HUES64 (cell line): Measurements from ENCODE around the gene XRRA1.

Source experiments
- H3K27ac ChIP-seq: 2 replicates; pipeline ENCODE4 v1.7.0; 2013; ENCODE audit warnings: low read depth, low read length, inconsistent platforms
- H3K27me3 ChIP-seq: 2 replicates; pipeline ENCODE4 v1.6.1; 2013; ENCODE audit warnings: mild to moderate bottlenecking, low read length; ENCODE audit not compliant: insufficient read depth
- H3K36me3 ChIP-seq: 2 replicates; pipeline ENCODE4 v1.6.1; 2013; ENCODE audit warnings: mild to moderate bottlenecking, low read length; ENCODE audit not compliant: insufficient read depth
- H3K4me1 ChIP-seq: 2 replicates; pipeline ENCODE4 v1.6.1; 2013; ENCODE audit warnings: mild to moderate bottlenecking, low read length, moderate library complexity; ENCODE audit not compliant: insufficient read depth
- H3K4me3 ChIP-seq: 2 replicates; pipeline ENCODE4 v1.5.1; 2013; ENCODE audit warnings: mild to moderate bottlenecking, low read length, moderate library complexity
- H3K9ac ChIP-seq: 2 replicates; pipeline ENCODE4 v1.6.1; 2013; ENCODE audit warnings: mild to moderate bottlenecking, low read depth, low read length
- H3K9me3 ChIP-seq: 2 replicates; pipeline ENCODE4 v1.6.1; 2013; ENCODE audit warnings: low read depth, low read length; ENCODE audit not compliant: insufficient read depth
- WGBS: fragments of 150-250, 120-280 bp; methylation state at CpG from one replicate; pipeline ENCODE4 v1.1.7; 2013; ENCODE audit warnings: missing lambda C conversion rate; 5-methylcytosine and 5-hydroxymethylcytosine counted together

The XRRA1 gene

DNA sequence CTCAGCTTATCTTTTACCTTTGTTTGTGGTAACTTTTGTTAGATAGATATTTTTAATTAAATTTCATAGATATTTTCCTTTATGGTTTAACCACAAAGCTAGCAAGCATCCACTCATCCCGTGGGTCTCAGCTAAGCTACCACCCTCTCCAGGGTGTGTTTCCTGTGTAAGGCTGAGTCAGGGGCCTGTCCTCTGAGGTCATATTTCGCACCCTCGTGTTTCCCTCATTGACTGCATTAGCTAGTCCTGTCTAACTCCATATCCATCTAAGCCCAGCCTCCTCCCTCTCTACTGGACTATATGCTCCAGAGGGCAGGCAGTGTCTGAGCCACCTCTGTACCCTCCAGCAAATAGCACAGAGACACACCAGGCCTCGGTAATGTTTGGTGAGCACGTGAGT lies 16.7 kb downstream of the XRRA1 start:
- H3K4me3 ChIP-seq = no peak overlapping the region
- H3K27ac ChIP-seq = no peak overlapping the region
- WGBS = 96% methylated on average over 5 of the region's 5 CpGs
- peaks cover 64% of the 10 kb centered on the region for H3K36me3 ChIP-seq
- H3K27me3 ChIP-seq = no peaks in the 10 kb centered on the region
- no peak overlapping the region for H3K9ac ChIP-seq
- H3K9me3 ChIP-seq = no peaks in the 10 kb centered on the region
- no peaks in the 10 kb centered on the region for H3K4me1 ChIP-seq

DNA sequence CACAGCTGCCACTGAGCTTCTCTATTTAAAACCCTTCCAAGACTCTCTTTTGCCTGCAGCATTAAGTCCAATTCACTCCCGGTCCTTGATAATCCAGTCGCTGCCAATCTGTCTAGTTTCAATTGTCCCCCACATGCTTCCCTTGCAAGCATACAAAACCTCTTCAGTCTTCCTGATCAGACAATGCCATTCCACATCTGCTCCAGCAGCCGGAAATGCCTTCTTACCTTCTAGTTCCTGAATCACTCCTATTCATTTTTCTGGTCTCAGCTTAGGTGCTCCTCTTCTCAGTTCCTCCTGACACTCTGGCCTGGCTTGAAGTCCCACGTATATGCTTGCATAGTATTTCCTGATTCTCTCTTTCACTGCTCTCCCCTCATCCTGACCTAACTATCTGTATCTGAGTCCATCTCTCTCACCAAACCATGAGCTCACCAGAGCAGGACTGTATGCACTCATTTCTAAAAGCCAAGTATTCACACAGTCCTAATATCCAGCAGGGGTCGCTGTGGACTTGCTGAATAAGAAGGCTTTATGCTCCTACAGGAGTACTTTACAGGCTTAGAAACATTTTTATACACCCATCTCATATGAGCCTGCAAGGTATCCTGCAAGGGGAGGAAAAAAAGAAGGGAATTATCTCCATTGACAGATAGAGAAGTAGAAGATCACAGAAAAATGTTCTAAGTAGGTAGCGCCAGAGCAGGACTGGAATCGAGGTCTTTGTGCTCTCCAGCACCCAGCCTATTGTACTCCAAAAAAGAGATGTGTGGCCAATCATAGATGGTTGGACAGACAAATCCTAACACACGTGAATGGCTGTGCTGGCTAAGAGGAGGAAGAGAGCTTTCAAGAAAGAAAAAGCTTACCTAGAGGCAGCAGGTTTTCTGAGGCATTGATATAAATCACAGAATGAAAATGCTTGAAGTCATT lies 19.2 kb downstream of the XRRA1 start:
- no peaks in the 10 kb centered on the region for H3K27me3 ChIP-seq
- H3K27ac ChIP-seq = no peak overlapping the region
- no peaks in the 10 kb centered on the region for H3K4me1 ChIP-seq
- H3K9me3 ChIP-seq = no peaks in the 10 kb centered on the region
- no peak overlapping the region for H3K9ac ChIP-seq
- H3K36me3 ChIP-seq = peaks cover 46% of the 10 kb centered on the region
- no peak overlapping the region for H3K4me3 ChIP-seq
- 70% methylated on average over 8 of the region's 8 CpGs for WGBS

DNA sequence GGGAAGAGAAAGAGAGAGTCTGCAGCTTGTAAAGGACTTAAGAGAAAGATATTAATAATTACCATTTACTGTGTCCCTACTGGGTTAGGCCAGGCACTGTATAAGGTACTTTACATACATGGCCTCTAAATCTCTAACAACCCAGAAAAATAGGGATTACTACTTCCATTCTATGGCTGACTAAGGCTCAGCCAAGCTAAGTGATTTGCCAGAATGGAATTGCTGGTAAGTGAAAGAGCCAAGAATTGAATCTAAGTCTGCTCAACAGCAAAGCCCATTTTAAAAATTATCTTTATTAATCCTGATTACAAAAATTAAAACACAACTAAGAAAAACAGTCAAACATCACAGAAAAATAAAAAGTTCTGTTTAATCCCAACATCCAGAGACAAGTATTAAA lies 21.4 kb downstream of the XRRA1 start:
- H3K4me3 ChIP-seq = no peak overlapping the region
- H3K36me3 ChIP-seq = peaks cover 29% of the 10 kb centered on the region
- H3K27me3 ChIP-seq = no peaks in the 10 kb centered on the region
- no peak overlapping the region for H3K9ac ChIP-seq
- H3K27ac ChIP-seq = no peak overlapping the region
- H3K9me3 ChIP-seq = no peaks in the 10 kb centered on the region
- no peaks in the 10 kb centered on the region for H3K4me1 ChIP-seq

DNA sequence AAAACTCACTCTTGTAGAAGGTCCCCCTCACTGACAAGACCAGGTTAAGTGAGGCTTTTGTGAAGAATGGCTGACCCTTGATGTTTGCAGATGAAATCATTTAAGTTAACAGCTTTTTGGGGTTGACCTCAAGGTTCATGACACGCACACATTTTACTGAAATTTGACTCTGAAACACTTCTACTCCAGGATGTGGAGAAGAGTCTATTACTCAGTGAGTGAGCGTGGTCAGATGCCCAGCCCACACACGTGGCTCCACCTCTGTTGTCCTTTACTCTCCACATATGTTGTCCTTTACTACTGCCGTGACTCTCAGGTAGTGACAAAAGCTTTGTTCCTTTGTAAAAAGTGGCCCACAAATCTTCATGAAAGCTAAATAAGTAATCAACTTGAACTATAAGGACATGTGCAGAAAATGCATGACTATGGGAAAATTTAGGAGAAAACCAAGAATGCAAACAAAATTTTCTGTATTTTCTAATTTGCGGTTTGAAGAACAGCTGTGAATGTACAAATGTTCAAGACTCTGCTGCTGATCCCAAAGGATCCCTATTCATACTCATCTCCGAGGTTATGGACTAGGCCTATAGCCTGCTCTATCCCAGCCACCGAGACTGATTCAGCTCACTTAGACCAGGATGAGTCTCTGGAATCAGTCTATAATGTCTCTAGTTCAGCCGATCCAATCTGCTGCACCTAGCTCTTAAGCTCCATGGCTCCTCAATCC lies 22.4 kb downstream of the XRRA1 start:
- H3K9ac ChIP-seq = no peak overlapping the region
- no peaks in the 10 kb centered on the region for H3K27me3 ChIP-seq
- H3K9me3 ChIP-seq = no peaks in the 10 kb centered on the region
- H3K4me3 ChIP-seq = no peak overlapping the region
- H3K36me3 ChIP-seq = peaks cover 23% of the 10 kb centered on the region; the same call in 1 of the 2 replicates
- no peaks in the 10 kb centered on the region for H3K4me1 ChIP-seq
- H3K27ac ChIP-seq = no peak overlapping the region
- WGBS = 90% methylated on average over 8 of the region's 8 CpGs

DNA sequence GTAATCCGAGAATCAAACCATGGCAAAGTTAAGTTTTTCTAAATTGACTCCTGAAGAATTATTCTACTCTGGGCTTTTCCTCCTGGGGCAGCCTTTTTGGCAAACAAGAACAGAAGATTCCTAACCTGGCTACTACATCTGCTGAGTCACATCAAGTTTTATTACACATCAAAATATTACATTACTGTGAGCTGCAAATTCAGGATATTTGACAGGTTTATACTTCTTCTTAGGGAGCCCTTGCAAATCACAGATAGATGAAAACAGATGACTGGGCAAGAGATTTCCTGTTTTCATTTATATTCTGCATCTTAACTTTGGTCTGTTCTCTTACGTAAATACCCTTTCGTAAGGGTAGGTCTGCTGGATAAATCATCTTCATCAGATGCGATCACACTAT lies 23.6 kb downstream of the XRRA1 start:
- H3K9me3 ChIP-seq = no peaks in the 10 kb centered on the region
- 97% methylated on average over 4 of the region's 4 CpGs for WGBS
- H3K4me3 ChIP-seq = no peak overlapping the region
- H3K27ac ChIP-seq = no peak overlapping the region
- H3K27me3 ChIP-seq = no peaks in the 10 kb centered on the region
- peaks cover 31% of the 10 kb centered on the region for H3K36me3 ChIP-seq
- no peaks in the 10 kb centered on the region for H3K4me1 ChIP-seq
- no peak overlapping the region for H3K9ac ChIP-seq

DNA sequence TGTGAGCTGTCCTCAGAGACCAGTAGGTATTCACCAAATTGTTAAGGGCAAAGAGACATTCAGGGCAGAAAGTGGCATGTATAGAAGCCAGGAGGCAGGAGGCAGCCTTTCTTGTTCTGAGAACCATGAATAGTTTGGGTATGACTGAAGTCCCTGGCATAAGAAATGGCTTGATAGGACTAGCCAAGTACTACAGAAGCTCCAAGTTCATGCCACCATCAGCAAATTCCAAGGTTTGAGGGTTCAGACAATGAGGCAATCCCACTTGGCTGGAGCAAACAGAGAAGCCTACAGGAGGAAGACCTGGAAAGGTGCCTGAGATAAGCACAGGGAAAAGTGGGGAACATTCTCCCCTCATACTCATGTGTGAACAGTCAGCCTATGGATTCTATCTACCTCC lies 25.8 kb downstream of the XRRA1 start:
- no peak overlapping the region for H3K4me3 ChIP-seq
- no peaks in the 10 kb centered on the region for H3K4me1 ChIP-seq
- H3K27ac ChIP-seq = no peak overlapping the region
- no peaks in the 10 kb centered on the region for H3K9me3 ChIP-seq
- peaks cover 36% of the 10 kb centered on the region for H3K36me3 ChIP-seq
- H3K27me3 ChIP-seq = no peaks in the 10 kb centered on the region
- H3K9ac ChIP-seq = no peak overlapping the region

DNA sequence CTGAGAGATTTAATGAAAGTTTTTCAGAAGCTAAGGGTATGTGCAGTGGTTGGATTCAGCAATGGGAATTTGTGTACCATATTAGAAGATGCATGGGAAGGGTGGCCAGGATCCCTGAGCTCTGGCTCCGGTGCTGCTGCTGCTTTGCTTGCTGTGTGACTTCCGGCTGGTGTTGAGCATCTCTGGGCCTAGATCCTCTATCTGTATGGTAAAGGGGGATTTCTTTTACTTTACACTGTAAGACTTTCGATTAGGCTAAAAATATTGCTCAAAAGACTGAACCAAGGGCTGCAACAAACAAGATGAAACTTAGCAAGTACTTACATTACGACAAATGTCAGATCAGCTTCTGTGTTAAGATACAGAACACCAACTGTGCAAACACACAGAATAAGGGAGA lies 39.1 kb downstream of the XRRA1 start:
- peaks cover 23% of the 10 kb centered on the region; the same call in 1 of the 2 replicates for H3K36me3 ChIP-seq
- no peaks in the 10 kb centered on the region for H3K27me3 ChIP-seq
- no peak overlapping the region for H3K4me3 ChIP-seq
- H3K4me1 ChIP-seq = no peaks in the 10 kb centered on the region
- no peak overlapping the region for H3K9ac ChIP-seq
- 84% methylated on average over 4 of the region's 4 CpGs for WGBS
- no peaks in the 10 kb centered on the region for H3K9me3 ChIP-seq
- no peak overlapping the region for H3K27ac ChIP-seq

DNA sequence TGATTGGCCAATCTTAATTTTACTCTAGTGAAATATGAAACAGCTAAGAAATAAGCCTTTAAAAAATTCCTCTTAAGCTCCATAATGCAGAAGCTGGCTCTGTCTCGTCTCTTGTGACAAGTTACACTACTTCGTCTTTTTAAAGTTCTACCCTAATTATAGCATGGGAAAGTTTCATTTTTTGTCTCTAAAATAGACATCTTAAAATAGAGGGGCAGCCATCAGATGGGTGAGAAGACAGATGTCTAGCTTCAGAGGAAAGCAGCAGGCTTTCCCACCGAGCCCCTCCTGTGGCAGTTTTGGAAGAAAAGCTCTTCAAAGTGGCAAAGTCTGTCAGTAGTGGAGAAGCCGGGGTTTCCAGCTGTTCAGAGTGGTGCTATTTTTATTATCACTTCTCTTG lies 39.5 kb downstream of the XRRA1 start:
- 92% methylated on average over 4 of the region's 4 CpGs for WGBS
- Histone ChIP-seq H3K36me3 (peaks cover 23% of the 10 kb centered on the region; the same call in 1 of the 2 replicates), H3K27me3 (no peaks in the 10 kb centered on the region), H3K4me3 (no peak overlapping the region), H3K9ac (no peak overlapping the region), H3K27ac (no peak overlapping the region), H3K4me1 (no peaks in the 10 kb centered on the region), H3K9me3 (no peaks in the 10 kb centered on the region)

DNA sequence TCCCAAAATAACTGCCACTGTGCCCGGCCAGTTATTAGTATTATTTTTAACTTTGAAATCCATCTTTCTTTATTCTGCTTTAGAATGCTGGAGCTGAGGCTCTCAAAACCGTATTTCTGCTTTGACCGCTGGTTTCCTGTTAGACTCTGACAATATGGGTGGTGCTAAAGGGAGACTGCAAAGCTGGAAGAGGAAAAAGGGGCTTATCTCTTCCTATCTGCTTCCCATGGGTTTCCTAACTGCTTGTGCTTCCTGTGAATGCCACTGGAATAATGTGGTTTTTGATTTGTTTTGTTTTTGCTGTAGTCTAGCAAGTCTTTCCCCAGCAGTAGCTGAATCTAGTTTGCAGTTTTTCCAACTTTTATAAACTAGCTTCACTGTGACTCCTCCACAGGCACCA lies 43.6 kb downstream of the XRRA1 start:
- peaks cover 18% of the 10 kb centered on the region; the same call in 1 of the 2 replicates for H3K9me3 ChIP-seq
- no peak overlapping the region for H3K4me3 ChIP-seq
- no peak overlapping the region for H3K9ac ChIP-seq
- H3K4me1 ChIP-seq = no peaks in the 10 kb centered on the region
- 93% methylated on average over 3 of the region's 3 CpGs for whole genome bisulfite sequencing
- H3K36me3 ChIP-seq = peaks cover 39% of the 10 kb centered on the region
- H3K27me3 ChIP-seq = no peaks in the 10 kb centered on the region
- no peak overlapping the region for H3K27ac ChIP-seq

DNA sequence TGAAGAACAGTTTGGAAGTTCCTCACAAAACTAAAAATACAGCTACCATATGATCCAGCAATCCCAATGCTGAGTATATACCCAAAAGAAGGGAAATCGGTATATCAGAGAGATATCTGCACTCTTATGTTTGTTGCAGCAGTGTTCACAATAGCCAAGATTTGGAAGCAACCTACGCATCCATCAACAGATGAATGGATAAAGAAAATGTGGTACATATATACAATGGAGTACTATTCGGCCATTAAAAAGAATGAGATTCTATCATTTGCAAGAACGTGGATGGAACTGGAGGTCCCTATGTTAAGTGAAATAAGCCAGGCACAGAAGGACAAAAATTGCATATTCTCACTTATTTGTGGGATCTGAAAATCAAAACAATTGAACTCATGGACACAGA lies 46.5 kb downstream of the XRRA1 start:
- H3K4me1 ChIP-seq = no peaks in the 10 kb centered on the region
- peaks cover 30% of the 10 kb centered on the region for H3K9me3 ChIP-seq
- no peak overlapping the region for H3K4me3 ChIP-seq
- 97% methylated on average over 4 of the region's 4 CpGs for WGBS
- no peaks in the 10 kb centered on the region for H3K27me3 ChIP-seq
- peaks cover 29% of the 10 kb centered on the region for H3K36me3 ChIP-seq
- no peak overlapping the region for H3K27ac ChIP-seq
- no peak overlapping the region for H3K9ac ChIP-seq

DNA sequence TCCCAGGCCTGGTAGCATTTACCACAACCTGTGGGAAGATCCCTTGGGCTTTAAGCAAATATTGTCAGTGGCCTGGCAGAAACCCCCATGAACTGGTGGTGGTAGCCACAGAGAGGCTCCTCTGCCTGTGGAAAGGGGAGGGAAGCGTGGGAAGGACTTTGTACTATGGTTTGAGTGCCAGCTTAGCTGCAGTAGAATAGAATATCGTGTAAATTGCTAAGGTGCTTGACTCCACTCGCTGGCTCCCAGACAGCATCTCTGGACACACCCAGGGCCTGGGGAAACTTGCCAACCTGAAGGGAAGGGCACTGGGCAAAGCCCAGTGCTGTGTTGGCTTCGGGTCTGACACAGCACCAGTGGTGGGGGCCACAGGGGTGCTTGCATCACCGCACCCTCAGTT lies 52.6 kb downstream of the XRRA1 start:
- H3K9me3 ChIP-seq = peaks cover 29% of the 10 kb centered on the region
- no peak overlapping the region for H3K4me3 ChIP-seq
- WGBS = 93% methylated on average over 5 of the region's 5 CpGs
- H3K9ac ChIP-seq = no peak overlapping the region
- H3K4me1 ChIP-seq = no peaks in the 10 kb centered on the region
- H3K27ac ChIP-seq = no peak overlapping the region
- H3K36me3 ChIP-seq = no peaks in the 10 kb centered on the region; the same call in 1 of the 2 replicates
- no peaks in the 10 kb centered on the region for H3K27me3 ChIP-seq
